NCI-H146 (cell line): ENCODE measurements around the gene CFAP161.
"Not testable (repeated sequence)": the region's sequence is repeated elsewhere in the genome, so short reads cannot be mapped to it uniquely, and the experiment has no call there.

Source experiments
- DNase-seq: peaks from one replicate; lab custom pipeline; 2025; lab: John Stamatoyannopoulos, UW

The CFAP161 gene

GRCh38 chr15:81158561-81158960 lies 24.5 kb downstream of the CFAP161 start:
- DNase-seq: not testable (repeated sequence)

DNA sequence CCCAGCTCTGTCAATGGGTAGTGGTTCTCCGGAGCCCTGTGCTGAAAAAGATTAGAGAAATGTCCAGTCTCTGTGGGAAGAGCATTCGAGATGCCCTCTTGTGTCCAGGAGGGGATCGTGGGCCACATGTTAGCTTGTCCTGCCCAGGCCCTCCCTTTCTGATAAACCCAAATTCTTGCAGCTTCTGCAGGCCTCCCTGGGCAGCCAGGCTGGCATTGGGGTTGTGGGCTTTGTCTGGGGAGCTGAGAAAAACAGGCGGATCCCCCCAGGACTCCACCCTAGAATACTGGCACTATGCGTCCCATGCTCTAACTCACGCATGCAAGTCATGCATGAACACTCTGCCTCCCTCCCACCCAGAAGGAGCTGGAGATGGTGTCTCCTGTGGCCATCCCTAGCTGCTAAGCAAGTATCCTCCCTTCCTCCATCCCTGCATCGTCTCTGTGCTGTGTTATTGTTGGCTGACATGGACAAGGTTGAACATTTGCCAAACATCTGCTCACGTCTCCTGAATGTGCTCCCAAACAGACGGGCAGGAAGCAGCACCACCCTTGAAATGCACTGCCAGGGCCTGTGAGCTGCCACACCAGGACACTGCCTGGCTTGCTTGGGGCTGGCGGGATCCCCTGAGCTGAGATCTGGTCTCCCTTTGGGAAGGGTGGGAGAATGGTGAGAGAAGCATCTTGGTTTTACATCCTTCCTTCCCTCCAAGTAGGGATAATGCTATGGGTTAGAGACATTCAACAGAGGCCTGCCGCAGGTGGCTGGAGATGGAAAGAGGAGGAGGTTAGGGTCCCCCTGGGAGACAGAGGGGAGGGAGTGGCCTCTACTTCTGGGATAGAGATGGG lies 26.5 kb downstream of the CFAP161 start:
- DNase-seq: no peak

GRCh38 chr15:81161160-81161673 lies 27.1 kb downstream of the CFAP161 start:
- no peak for DNase-seq

- DNase-seq: no peak
Observed at GRCh38 chr15:81161851-81162250, 27.8 kb downstream of the CFAP161 start.

DNA sequence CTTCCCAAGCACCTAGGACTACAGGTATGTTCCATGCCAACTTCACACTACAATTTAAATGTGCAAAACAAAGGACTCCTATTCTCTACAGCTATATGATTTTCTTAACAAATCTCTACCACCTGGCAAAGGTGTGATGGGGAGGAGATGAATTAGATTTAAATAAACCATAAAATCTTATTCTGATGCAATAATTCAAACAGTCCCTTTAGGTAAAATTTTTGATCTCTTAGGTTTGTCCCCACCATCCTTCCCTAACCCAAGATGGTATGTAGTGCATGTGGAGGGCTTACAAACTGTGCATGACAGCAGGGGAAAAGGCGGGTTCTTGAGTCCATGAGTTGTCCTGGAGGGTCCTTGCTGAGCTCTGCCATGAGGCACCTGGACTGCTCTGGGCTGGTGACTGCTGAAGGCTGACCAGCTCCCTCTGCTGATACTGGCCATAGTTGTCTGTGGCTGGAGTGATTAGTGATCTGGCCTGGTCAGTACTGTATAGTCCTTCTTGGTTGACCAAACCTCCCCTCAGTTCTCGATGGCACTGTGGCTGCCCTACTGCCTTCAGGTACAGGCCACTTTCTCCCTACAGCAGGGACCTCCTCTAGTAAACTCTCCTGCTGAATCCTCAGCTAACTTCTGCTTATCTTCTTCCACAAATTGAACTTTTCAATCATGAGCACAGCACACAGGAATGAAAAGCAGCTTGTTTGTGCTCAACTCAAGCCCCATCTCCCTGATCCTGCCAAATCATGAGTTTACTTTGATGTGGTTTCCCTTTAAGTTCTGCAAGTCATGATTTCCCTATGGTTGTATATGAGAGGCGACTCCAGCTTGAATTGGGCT lies 30.1 kb downstream of the CFAP161 start:
- DNase-seq: no peak

GRCh38 chr15:81165535-81165934 lies 31.5 kb downstream of the CFAP161 start:
- DNase-seq: no peak

DNA sequence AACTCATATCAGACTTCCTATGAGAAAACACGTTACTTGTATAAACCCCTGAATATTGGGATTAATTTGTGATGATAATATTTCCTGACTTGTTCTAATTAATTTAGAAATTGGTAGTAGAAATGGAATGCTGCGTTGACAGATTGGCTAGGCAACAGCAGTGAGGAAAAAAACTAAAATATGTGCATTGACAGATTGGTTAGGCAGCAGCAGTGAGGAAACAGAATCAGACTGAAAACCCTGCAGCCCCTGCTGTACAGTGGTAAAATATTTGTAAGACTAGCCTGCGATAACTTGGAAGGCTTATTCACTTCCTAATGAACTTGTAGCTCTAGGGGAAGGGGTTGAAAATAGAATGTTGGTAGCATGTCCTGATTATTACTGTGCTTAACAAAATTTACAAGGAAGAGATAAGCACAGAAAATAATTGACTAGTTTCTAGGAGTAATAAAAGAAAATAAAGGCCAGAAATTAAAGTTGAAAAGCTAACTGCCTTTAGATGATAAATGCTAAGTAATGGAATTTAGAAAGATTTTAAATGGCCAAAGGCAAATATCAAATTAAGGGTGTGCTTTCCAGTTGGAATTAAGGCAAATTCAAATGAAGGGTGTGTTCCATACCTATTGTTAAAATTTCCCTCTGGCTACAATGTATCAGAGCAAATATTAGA lies 32.7 kb downstream of the CFAP161 start:
- no peak for DNase-seq

DNA sequence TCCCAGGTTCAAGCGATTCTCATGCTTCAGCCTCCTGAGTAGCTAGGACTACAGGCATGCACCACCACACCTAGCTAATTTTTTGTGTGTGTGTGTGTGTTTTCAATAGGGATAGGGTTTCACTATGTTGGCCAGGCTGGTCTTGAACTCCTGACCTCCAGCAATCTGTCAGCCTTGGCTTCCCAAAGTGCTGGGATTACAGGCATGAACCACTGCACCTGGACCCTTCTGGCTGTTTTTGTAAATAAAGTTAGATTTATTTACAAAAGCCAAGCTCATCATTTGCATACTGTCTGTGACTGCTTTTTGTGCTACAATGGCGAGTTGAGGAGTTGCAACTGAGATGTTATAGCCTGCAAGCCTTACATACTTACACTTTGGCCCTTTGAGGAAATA lies 34.1 kb downstream of the CFAP161 start:
- no peak for DNase-seq

DNA sequence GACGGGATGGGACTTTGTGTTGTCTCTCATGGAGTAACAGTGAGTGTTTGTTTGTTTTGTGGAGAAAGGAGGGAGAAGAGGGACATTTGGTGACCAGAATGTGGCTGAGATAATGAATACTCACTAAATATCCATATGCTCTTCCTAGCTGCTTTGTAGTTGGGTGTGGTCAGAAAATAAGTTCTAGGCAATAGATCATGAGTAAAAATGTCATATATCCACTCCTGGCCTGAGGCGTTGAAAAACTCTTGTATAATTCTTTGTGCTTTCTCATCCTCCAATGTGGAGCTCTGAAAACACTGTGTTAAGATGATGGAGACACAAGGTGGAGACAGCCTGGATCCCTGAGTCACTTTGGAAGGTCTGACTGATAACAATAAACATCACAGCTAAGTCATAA lies 34.6 kb downstream of the CFAP161 start:
- DNase-seq: no peak

GRCh38 chr15:81170511-81170910 lies 36.4 kb downstream of the CFAP161 start:
- DNase-seq: no peak

DNA sequence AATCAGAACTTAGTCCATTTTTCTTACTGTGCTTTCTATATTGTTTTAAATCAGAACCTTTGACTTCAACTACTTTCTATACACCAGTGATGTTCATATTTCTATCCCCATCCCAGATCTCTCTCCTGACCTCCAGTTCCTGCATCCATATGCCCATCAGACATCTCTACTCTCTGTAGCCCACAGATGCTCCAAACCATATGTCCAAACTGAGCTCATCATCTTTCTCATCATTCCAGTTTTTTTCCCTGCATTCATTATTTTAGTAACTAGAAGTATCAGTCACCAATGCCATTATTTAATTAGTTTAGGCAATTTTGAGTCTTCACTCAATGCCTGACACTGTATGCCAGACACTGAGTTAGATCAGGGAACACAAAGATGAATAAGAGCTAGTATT lies 37.2 kb downstream of the CFAP161 start:
- DNase-seq: no peak

DNA sequence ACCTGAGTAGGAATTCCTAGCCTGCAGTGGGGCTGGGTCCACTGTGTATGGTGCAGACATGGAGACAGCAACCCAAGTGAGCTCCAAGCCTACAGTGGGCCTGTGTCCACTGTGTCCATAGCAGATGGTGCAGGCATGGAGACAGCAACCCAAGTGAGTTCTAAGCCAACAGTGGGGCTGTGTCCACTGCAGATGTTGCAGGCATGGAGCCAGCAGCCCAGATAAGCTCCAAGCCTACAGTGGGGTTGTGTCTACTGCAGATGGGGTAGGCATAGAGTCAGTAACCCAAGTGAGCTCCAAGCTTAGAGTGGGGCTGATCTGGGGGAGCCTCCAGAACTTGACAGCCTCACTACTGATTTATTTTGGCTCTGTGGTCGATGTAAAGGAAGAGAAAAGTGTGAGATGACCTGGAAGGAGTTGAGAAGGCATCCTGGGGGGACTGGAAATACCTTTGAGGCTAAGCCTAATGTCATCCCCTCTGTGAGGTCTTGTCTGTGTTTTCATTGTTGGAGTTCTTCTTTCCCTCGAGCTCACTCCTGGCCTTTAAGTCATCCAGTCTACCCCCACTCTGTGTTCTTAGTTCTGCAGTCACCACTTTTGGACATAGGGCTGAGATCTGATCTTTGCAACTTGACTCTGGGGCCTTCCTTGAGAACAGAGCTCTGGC lies 40.2 kb downstream of the CFAP161 start:
- no peak for DNase-seq

- no peak for DNase-seq
Observed at GRCh38 chr15:81174792-81175327, 40.8 kb downstream of the CFAP161 start.

GRCh38 chr15:81175496-81175895 lies 41.4 kb downstream of the CFAP161 start:
- DNase-seq: no peak

DNA sequence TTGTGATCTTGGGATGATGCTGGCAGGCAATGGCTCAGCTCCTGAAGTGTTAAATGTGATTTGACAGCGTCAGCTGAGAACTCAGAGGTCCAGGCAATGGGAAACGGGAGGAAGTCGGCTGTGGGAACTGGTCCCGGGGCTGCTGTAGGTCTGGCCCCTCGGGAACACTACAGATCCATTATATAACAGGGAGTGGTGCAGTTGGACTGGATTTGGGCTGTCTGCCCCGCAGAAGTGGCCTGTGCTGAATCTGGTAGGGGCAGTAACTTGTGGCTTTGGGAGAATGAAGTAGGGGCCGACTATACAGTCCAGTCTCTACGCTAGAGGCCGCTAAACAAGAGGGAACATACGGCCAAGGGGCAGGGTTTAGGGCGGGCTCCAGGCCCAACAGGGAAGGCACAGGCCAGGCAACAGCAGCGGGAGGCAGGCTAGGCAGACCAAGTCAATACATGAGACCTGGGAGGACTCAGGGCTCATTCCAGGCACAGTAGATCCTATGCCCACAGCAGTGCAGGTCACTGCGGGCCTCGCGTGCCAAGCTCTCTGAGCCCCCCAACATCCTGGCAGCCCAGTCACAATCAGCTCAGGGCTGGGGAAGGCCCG lies 42.3 kb downstream of the CFAP161 start:
- DNase-seq: no peak

- DNase-seq: no peak
Observed at GRCh38 chr15:81178365-81178764, 44.3 kb downstream of the CFAP161 start.

DNA sequence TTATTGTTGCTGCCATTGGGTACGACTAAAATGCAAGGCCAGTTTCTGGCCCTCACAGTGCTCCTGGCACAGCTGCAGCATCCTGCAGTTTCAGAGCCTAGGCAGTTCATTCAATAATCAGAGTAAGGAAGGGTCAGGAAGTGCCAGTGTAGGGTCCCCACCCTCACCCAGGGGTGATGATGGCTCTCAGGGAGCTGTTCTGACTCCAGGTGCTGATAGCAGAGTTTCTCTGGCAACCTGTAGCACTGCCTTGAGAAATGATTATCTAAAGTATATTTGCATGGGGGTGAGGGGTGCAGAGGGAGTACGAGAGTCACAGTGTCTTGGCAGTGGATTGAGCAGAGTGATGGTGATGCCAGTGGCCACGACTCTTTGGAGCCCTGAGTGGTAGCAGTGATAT lies 47.1 kb downstream of the CFAP161 start:
- DNase-seq: no peak

- no peak for DNase-seq
Observed at GRCh38 chr15:81182031-81182755, 48.1 kb downstream of the CFAP161 start.

- no peak for DNase-seq
Observed at GRCh38 chr15:81182756-81183438, 48.8 kb downstream of the CFAP161 start.

DNA sequence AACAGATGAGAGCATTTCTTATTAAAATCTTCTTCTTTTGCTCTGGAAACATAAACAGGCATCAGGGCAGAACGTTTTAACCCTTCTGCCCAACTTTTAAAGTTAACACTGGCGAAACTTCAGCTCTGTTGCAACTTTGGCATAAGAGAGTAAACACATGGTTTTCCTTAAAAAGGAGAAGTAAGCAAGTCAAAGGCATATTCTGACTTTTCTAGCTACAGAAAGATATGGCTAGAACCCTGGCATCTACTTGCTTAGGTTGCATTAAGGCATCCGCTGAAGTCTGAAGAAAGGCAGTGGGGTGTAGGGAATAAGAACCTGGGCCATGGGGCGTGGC lies 49.3 kb downstream of the CFAP161 start:
- DNase-seq: no peak
